Stimulated activated CD8-positive, alpha-beta memory T cell treated with anti-CD3 and anti-CD28 coated beads, Interleukin-15, amount 100 ng/mL, for 1 hour (primary cell): Measurements from ENCODE around the gene ADAMTS17.

ENCODE experiments used
- DNase-seq: peaks from one replicate; pipeline ENCODE4 v3.0.0-alpha.2; 2020; ENCODE audit warnings: low read depth

Gene ADAMTS17

DNA sequence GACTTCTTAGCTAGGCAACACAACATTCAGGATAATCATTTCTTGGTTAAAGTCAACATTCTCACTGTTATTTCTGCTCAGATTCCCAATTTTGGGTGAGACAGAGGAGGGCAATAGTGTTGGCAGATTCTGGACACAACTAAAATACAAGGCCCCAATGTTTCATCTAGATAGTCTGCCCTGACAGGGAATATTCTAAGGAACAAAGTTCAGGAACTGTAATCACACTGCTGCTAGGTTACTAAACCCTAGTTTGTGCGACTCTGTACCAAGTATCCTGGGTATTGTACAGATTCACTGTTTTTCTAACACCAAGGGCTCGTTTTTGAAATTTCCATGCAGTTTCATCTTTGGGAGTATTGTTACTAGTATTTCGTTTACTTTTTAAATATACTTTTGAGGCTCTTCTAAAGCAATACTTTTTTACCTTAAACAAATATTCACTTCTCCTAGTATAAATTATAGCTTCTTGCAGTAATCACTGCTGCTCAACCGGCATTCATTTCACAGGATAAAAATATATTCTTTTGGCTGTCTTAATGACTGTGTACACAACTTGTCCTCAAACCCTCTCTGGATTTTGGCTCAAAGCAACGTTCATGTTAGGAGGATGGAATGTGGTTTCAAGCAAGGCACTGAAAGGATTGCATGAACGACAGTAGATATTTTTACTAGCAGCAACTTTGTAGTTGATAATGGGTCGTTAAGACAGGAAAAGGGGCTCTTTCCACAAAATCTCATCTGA lies 167.4 kb downstream of the ADAMTS17 start:
- DNase-seq = no peak

DNA sequence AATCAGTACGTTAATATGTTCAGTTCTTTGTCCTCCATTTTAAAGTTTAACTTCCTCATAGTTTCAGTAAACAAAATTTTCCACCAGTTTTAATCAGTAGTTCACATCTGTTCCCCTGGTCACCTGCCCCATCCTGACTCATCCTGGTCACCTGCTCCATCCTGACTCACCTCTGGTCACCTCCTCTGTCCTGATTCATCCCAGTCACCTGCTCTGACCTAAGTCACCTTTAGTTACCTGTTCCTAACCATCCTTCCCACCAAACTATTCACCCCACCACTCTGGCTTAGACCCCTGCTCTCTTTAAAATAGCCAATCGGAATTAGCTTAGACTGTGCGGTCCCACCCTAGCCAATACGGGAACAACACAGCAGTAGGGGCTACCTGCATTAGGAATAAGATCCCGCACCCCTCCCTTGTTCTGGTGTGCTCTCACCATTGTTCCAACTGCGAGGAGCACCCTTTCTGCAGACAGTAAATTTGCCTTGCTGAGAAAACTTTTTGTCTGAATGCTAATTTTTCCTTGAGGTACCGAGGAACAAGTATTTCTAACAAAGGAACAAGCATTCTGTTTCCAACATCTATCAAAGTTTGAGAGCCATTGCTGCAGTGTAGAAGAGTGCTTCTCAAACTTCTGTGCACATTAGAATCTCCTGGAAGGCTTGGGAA lies 169.3 kb downstream of the ADAMTS17 start:
- no peak for DNase-seq

DNA sequence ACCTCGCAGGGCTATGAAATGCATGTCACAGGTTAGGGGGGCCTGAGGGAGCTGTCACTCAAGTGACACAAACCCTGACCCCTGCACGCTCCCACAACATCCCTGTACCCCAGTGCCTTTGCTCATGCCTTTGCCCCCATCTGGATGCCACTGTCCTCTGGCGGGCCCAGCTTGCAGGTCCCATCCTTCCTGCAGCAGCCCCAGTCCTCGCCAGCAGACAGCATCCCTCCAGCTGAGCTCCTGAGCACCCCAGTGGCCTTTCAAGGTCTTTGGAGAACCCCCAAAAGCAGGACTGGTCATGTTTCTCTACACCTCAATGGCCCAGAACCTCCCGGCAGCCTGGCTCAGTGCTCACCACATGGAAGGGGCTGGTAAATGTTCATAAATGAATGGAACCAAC lies 170.4 kb downstream of the ADAMTS17 start:
- DNase-seq = no peak

DNA sequence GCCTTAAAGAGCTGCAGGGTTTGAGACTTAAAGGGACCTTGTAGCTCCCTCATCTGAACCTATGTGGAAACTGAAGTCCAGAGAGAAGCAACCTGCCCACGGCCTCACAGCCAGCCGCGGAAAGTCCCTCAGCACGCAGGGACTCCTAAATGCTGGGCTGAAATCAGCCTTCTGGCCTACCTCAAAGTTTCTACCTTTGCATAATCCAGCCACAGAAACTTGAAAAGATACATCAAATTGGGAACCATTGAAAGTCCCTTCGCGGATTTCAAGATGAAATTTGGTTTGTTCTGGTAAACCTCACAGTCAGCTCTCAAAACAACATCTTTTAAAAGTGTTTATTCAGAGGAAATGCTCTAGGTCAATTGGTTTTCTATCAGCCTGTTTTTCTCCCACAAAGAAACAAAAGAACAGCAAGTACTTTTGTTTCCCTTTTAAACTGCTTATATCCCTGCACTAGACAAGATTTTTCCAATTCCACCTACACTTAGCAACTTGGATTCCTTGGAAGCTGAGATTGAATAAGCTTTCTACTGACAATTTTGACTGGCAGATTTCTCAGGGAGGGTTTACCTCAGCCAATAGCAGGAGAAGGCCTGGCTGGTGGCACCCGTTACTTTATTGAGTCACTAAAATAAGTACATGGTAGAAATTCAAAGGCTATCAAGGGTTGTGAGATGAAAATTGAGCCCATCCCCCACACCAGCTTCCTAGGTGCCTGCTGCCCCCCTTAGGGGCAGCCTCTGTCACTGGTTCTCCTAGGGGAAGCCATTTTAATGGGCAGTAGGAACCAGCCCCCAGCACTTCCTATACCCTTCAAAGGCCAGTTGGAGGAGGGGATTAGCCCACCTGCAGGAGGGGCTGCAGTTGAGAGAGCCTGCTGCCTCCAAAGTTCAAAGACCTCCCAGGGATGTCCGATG lies 171.2 kb downstream of the ADAMTS17 start:
- DNase-seq = no peak

DNA sequence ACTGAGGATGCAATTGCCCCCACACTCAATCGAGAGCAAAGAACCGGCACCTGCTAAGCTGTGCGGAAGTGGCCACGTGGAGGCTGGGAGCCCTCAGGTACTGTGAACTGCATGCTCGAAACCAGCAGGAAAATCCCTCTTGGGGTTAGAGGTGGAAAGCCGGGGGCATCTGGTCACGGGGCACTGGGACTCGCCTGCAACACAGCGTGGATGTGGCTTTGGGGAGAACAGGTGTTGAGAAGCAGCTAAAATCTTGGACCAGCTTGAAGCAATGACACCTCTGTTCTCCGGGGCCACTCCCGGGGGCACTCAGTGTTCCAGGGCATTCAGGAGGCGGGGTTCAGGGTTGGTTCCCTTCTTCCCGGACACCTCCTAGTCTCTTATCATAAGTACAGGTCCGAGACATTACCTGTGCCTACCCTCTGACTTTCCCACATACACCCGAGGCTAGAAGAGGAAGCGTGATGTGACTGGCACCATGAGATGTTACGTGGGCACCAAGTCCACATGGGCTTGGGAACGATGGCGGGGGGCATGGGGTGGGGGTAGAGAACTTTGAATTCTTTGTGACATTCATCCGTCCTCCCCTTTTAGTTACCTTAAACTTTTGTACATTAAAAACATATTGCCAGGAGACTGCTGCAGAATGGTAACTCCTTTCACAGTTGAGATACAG lies 172.0 kb downstream of the ADAMTS17 start:
- DNase-seq = no peak

DNA sequence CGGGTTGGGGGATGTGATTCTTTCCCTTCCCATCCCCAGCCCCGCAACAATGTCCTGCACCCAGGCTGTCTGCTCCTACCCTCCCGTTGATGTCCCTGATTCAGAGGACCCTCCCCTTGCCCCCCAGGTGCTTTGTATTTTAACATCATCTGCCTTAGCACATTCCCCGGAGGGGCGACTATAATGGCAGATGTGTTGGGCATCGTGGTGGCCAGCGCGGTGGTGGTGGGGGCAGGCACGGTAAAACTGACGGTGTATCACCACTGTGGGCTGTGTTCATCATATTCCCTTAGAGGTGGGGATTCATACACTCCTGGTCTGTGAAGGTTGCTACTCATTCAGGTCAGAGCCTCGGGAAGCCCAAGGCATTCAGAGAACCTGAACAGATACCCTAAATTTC lies 173.0 kb downstream of the ADAMTS17 start:
- DNase-seq = no peak

DNA sequence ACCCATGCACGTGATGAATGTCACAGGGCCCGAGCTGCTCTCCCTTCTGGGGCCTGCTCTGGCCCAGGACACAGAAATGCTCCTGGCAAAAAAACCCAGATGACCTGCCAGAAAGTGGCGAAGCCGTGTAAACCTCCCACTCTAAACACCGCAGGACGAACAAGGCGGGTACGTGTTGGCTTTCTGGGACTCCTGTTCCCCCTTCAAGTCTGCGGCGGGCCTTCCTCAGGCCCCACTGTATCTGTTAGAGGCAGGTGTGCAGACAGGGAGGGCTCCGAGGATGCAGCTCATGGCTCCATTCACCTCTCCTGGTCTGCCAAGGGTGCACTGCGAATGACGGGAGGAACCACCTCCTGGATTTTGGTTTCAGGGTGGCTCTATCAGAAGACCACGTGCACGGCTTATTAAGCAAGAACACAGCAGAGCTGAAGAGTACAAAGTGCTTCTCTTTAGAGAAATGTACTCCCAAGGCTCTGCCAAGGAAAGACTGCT lies 173.8 kb downstream of the ADAMTS17 start:
- DNase-seq = no peak

DNA sequence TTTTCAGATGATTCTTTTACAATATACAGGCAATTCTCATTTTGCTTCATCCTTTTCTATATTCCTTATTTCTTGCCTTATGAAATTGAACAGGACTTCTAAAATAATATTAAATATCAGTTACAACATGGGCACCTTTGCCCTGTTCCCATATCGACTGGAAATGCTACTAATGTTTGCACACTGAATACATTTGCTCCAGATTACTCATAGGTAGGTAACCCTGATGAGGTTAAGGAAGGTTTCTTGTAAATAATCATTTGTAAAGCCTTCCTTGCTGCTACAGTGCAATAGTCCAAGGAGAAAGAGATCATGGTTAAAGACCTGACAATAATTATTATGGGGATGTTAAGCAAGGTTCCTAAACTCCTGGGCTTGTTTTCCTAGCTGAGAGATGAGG lies 175.5 kb downstream of the ADAMTS17 start:
- no peak for DNase-seq

DNA sequence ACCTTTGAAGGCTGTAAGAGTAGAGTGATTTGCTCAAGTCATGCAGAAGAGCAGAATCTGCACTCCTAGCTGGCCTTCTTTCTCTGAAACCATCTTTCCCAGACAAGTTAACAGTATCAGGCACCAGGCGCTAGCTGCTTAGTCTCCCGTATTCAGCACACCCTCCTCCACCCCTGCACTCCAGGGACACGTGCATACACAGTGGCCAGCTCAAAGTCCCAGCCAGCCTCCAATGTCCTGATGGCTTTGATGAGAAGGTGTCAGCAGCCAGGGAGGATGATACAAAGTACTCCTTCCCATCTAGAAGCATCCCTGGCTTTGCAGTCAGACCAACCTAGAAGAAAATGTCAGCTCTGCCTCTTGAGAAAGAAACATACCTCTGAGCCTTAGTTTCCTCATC lies 177.8 kb downstream of the ADAMTS17 start:
- DNase-seq = no peak

DNA sequence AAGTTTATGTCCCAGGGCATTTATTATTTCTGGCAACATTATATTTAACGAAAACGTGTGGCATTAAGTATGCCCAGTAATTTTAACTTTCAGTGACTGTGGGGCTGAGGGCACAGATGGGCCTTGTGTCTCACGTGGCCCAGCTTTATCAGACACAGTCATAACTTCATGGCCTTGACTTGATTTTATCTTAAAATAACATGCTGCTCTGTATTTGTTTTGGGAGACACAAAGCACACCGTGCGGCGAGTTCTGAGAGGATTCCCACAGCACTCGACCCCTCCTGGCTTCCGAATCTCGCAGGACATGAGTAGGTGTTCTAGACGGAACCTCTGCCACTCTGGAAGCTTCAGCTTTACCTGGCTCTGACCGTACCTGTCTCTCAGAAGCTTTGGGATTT lies 180.8 kb downstream of the ADAMTS17 start:
- no peak for DNase-seq

DNA sequence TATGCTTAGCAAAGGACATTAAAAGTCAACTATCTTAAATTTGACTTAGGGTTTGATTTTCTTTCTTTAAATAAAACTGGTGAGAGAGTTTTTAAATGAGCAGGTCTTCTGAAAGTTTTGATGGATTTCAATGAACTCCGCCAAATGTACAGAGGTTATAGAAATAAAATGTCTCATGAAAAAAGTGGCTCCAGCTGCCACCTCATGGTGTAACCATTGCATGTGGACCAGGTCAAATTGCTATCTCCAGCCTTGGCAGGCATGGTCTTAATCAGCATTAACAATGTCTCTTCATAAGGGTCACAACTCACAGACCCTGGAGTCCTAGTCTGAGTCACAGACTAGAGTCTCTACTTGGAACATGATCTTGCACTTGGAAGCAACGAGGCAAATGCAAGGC lies 182.3 kb downstream of the ADAMTS17 start:
- no peak for DNase-seq

DNA sequence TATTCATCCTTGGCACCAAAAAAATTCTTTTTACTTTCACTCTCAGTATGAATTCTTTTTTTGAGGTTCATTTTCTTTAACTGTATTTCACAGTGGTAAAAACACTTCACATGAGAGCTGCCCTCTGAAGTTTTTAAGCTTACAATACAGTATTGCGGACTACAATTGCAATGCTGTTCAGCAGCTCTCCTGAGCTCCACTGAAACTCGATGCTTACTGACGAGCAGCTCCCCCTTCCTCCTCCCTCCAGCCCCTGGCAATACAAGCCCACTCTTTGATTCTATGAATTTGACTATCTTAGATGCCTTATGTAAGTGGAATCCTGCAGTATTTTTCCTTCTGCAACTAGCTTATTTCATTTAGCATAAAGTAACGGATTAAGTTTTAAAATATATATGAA lies 183.4 kb downstream of the ADAMTS17 start:
- no peak for DNase-seq

DNA sequence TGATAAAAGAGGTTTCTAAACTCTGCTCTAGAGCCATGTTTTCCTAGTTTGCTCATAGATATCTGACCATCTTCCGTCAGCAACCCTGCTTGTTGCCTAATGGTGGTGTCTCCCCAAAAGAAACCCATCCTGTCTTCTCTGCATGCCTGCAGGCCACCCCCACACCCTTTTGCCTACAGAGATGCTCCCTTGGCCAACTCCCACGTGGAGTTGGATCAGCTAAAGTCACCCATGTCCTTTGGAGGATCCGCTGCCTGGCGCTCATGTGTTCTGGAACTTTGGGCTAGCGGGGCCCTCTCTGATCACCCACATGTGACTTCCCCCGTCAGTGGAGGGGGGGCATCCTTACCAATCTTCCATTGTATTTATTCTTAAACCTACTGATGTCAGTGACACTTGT lies 185.6 kb downstream of the ADAMTS17 start:
- no peak for DNase-seq

DNA sequence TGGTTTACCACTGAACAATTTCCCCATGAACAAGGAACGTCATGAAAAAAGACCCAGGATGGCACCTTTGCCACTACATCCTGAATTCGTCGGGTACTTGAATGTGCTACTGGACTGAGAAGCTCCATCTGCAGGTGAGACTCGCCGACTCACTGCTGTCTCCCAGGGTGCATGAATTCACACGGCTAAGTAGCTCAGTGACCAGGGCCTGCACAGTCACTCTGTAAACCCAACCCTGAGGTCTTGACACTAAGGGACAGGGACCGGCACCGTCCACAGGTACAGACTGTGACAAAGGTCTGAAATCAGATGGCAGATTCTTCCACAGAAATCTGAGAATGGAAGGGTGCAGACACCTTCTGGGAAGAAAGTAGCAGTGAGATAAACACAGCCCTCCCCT lies 187.4 kb downstream of the ADAMTS17 start:
- DNase-seq = no peak

DNA sequence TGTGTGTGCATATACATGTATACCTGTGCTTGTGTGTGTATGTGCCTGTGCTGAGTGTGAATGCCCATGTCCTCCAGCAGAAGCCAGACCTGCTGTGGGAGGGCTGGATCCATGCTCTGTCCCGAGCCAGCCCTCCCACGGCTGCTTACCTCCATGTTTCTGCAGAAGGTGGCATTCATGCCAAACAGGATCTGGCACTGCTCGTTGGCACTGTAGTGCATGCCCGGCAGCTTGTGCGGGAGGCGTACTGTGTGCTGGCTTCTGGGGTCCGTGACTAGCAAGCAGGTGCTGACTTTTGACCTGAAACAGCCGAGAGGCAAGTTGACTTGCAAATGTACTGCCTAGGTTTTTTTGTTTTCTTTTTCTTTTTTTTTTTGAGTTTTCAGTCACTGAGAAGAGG lies 189.3 kb downstream of the ADAMTS17 start:
- DNase-seq = no peak

DNA sequence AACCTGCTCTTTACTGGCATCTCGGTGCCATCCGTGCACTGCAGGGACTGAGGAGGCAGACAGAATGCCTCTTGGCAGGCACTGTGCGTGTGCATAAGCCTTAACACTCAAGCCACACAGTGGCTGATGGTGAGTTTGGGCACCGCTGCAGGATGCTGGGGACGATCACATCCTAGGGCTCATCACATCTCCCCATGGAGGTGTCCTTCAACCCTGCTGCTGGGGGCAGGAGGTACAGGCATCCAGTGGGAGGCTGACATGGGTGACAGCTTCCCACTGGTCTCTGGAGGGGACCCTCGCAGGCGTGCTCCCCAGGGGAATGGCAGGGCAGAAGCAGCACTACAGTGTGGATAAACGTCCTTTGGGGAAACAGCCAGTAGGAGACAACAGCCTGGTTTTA lies 190.9 kb downstream of the ADAMTS17 start:
- DNase-seq = no peak

DNA sequence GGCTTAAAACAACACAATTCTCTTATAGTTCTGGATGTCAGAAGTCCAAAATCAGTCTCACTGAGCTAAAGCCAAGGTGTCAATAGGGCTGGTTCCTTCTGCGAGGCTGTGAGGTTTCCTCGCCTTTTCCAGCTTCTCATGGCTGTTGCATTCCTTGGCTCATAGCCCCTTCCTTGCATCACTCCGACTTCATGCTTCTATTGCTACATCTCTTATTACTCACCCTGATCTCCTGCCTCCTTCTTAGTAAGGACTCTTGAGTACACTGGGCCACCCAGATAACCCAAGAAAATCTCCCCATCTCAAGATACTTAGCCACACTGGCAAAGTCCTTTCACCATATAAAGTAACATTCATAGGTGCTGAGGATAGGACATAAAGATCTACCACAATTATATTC lies 193.9 kb downstream of the ADAMTS17 start:
- DNase-seq = no peak

DNA sequence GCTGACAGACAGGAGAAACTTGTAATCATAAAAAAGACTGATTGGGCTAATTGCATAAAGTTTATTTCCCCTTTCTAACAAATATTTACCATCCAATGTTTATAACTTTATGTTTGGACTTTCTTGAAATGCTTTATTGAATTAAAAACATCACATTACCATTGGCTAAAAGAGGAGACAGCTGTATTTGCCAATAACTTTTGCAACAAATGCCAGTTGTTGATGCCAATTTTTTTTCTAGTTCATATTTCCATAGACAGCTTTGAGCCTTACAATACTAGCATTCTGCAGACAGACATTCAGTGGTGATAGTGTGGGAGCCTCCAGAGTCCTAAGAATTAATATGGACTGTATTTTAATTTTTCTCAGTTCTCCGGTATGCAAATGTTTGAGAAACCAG lies 198.4 kb downstream of the ADAMTS17 start:
- DNase-seq = no peak

DNA sequence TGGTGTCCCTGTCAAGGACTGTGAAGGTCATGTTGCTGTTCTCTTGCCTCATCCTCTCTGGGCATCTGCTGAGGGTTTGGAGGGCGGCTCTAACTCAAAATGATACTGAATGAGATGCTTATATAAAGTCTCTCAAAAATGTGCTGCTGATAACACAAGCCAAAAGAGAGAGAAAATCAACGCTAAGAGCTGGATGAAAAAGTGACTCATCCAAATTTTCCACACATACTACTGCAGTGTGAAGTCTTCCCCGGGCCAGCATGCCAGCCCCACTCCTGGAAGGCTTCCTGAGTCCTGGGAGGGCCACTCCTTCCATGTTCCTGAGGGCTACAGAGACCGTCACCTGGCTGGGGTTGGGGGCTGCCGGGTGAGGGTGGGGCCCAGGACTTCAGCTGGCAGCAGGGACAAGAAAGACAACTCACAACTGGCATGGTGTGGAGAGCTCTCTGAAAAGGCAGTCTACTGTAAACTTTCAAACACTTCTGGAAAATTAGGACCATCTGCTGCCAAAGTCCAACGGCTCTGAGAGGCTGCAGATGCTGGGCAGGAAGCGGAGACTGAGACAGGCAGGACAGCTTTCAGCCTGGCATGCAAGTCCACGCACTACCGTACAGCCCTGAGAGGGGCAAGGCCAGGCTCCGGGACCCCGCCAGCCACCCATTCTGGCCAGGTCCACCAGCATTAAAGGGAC lies 200.3 kb downstream of the ADAMTS17 start:
- no peak for DNase-seq

DNA sequence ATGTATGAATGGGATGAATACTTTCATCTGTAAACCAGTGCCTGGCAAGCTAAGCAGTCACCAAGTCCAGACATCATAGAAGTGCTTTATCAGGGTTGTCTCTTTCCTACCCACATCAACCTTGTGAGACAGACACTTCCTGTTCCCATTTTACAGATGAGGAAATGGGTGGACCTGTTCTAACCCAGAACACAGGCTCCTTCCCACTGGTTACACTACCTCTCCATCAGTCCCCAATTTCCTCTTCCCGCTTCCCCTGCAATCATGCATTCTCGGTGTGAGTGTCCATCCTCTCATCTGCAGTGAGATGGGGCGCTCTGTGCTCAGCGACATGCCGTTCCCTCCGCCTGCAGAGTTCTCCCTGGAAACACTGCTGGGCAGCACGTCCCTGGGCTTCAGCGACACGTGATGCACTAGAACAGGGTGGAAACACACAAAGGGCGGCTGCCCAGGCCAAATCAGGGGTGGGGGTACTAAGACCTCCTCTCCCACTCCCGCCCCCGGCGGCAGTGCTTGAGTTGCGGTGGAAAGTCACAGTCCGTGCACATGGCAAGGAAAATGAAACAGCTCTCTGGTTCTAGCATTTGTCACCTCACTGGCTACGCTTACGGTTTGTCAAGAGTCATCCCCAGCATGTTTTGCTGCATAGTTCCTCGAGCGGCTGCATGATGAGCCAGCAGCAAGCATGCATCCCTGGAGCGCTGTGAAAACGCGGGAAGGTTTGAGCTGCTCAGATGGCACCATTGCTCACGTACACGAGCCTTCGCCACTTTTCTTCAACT lies 201.1 kb downstream of the ADAMTS17 start:
- no peak for DNase-seq

DNA sequence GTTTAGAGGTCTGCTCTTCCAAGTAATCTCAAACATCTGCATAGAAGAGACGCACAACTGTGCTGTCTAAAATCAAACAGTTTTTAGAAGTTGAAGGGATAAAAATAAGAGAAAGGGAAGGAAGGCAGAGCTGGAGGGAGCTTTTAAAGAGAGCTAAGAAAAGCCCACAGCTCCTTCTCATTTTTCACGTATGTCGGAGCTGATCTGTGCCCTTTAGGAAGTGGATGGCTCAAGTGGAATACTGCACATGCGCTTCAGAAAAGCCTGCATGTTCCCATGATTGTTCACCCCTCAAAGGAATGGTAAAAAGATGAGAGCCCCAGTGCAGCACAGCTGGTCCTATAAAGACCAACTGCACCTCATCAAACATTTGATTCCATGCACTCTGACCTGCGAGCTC lies 207.2 kb downstream of the ADAMTS17 start:
- no peak for DNase-seq
